Activated T-cell treated with anti-CD3 and anti-CD28 coated beads, Interleukin-2, amount 50 U/mL, for 24 hours (primary cell): Measurements from ENCODE around the gene PPP2R2D.
A peak's percentile ranks its signal among the peaks of the same experiment; 100 is the strongest.

Source experiments
- DNase-seq: peaks from one replicate; pipeline ENCODE4 v3.0.0-alpha.2; 2020
- H3K27ac Mint-ChIP-seq: 2 replicates; pipeline ENCODE4 v1.8.0; 2020; ENCODE audit warnings: mild to moderate bottlenecking, mixed read lengths
- H3K27me3 Mint-ChIP-seq: 2 replicates; pipeline ENCODE4 v1.8.0; 2020; ENCODE audit warnings: mixed read lengths
- H3K36me3 Mint-ChIP-seq: 2 replicates; pipeline ENCODE4 v1.8.0; 2020; ENCODE audit warnings: low read depth, mixed read lengths
- H3K4me1 Mint-ChIP-seq: 2 replicates; pipeline ENCODE4 v1.8.0; 2020; ENCODE audit warnings: low read depth, mixed read lengths
- H3K4me3 Mint-ChIP-seq: 2 replicates; pipeline ENCODE4 v1.8.0; 2020; ENCODE audit warnings: mild to moderate bottlenecking, moderate library complexity, mixed read lengths
- H3K9me3 Mint-ChIP-seq: 2 replicates; pipeline ENCODE4 v1.8.0; 2020; ENCODE audit warnings: mixed read lengths

PPP2R2D gene

GRCh38 chr10:131931981-131932380, 31.2 kb downstream of the PPP2R2D start:
- Mint-ChIP-seq H3K27ac (no peak overlapping the region), H3K4me1 (peaks cover 75% of the 10 kb centered on the region), H3K9me3 (no peaks in the 10 kb centered on the region), H3K36me3 (peaks cover 54% of the 10 kb centered on the region), H3K27me3 (no peaks in the 10 kb centered on the region), H3K4me3 (no peak overlapping the region)
- no peak for DNase-seq

- no peak overlapping the region for H3K27ac Mint-ChIP-seq
- no peaks in the 10 kb centered on the region for H3K9me3 Mint-ChIP-seq
- peaks cover 59% of the 10 kb centered on the region for H3K36me3 Mint-ChIP-seq
- no peaks in the 10 kb centered on the region for H3K27me3 Mint-ChIP-seq
- H3K4me3 Mint-ChIP-seq: no peak overlapping the region
- H3K4me1 Mint-ChIP-seq: peaks cover 63% of the 10 kb centered on the region
- no peak for DNase-seq
These were observed 32.3 kb downstream of the PPP2R2D start for GRCh38 chr10:131933016-131933695.

GRCh38 chr10:131933696-131934086, 32.9 kb downstream of the PPP2R2D start:
- no peaks in the 10 kb centered on the region for H3K9me3 Mint-ChIP-seq
- H3K4me1 Mint-ChIP-seq: peaks cover 58% of the 10 kb centered on the region
- no peak overlapping the region for H3K27ac Mint-ChIP-seq
- no peak overlapping the region for H3K4me3 Mint-ChIP-seq
- H3K36me3 Mint-ChIP-seq: peaks cover 59% of the 10 kb centered on the region
- no peaks in the 10 kb centered on the region for H3K27me3 Mint-ChIP-seq
- DNase-seq: no peak

GRCh38 chr10:131934769-131935168, 34.0 kb downstream of the PPP2R2D start:
- H3K4me1 Mint-ChIP-seq: peaks cover 47% of the 10 kb centered on the region

GRCh38 chr10:131935260-131935659, 34.5 kb downstream of the PPP2R2D start:
- peaks cover 57% of the 10 kb centered on the region for H3K36me3 Mint-ChIP-seq
- no peaks in the 10 kb centered on the region for H3K9me3 Mint-ChIP-seq
- H3K27me3 Mint-ChIP-seq: no peaks in the 10 kb centered on the region
- peak overlapping the region; percentile 69 for H3K27ac Mint-ChIP-seq
- DNase-seq: no peak
- peaks cover 42% of the 10 kb centered on the region for H3K4me1 Mint-ChIP-seq
- no peak overlapping the region for H3K4me3 Mint-ChIP-seq

More at GRCh38 chr10:131934769-131935168, 34.0 kb downstream of the PPP2R2D start:
- Mint-ChIP-seq H3K27me3 (no peaks in the 10 kb centered on the region), H3K36me3 (peaks cover 57% of the 10 kb centered on the region), H3K4me3 (no peak overlapping the region), H3K27ac (peak overlapping the region; percentile 69), H3K9me3 (no peaks in the 10 kb centered on the region)
- no peak for DNase-seq

- Mint-ChIP-seq H3K27ac (no peak overlapping the region), H3K27me3 (no peaks in the 10 kb centered on the region)
These were observed 35.5 kb downstream of the PPP2R2D start for GRCh38 chr10:131936294-131936693.

GRCh38 chr10:131936736-131937135, 35.9 kb downstream of the PPP2R2D start:
- peak overlapping the region; percentile 10 for H3K27ac Mint-ChIP-seq
- peaks cover 27% of the 10 kb centered on the region for H3K4me1 Mint-ChIP-seq
- H3K27me3 Mint-ChIP-seq: no peaks in the 10 kb centered on the region

More at GRCh38 chr10:131936294-131936693, 35.5 kb downstream of the PPP2R2D start:
- Mint-ChIP-seq H3K4me3 (no peak overlapping the region), H3K36me3 (peaks cover 64% of the 10 kb centered on the region), H3K9me3 (no peaks in the 10 kb centered on the region), H3K4me1 (peaks cover 32% of the 10 kb centered on the region)
- DNase-seq: no peak

GRCh38 chr10:131937836-131938235, 37.0 kb downstream of the PPP2R2D start:
- H3K27ac Mint-ChIP-seq: no peak overlapping the region
- no peaks in the 10 kb centered on the region for H3K9me3 Mint-ChIP-seq
- no peaks in the 10 kb centered on the region for H3K27me3 Mint-ChIP-seq
- H3K4me1 Mint-ChIP-seq: peaks cover 20% of the 10 kb centered on the region
- DNase-seq: no peak
- peaks cover 76% of the 10 kb centered on the region for H3K36me3 Mint-ChIP-seq
- H3K4me3 Mint-ChIP-seq: no peak overlapping the region

More at GRCh38 chr10:131936736-131937135, 35.9 kb downstream of the PPP2R2D start:
- H3K9me3 Mint-ChIP-seq: no peaks in the 10 kb centered on the region
- peak; percentile 16 for DNase-seq
- no peak overlapping the region for H3K4me3 Mint-ChIP-seq
- peaks cover 68% of the 10 kb centered on the region for H3K36me3 Mint-ChIP-seq

GRCh38 chr10:131938681-131939080, 37.9 kb downstream of the PPP2R2D start:
- H3K36me3 Mint-ChIP-seq: peaks cover 84% of the 10 kb centered on the region
- H3K4me1 Mint-ChIP-seq: peaks cover 14% of the 10 kb centered on the region
- no peaks in the 10 kb centered on the region for H3K27me3 Mint-ChIP-seq
- no peaks in the 10 kb centered on the region for H3K9me3 Mint-ChIP-seq
- DNase-seq: peak; percentile 16
- peak overlapping the region; percentile 31 for H3K27ac Mint-ChIP-seq
- no peak overlapping the region for H3K4me3 Mint-ChIP-seq

- Mint-ChIP-seq H3K27ac (peak overlapping the region; percentile 71), H3K27me3 (no peaks in the 10 kb centered on the region), H3K4me3 (no peak overlapping the region), H3K36me3 (peaks cover 92% of the 10 kb centered on the region), H3K4me1 (no peaks in the 10 kb centered on the region), H3K9me3 (no peaks in the 10 kb centered on the region)
- DNase-seq: no peak
These were observed 41.6 kb downstream of the PPP2R2D start for GRCh38 chr10:131942455-131942854.

GRCh38 chr10:131943021-131943814, 42.4 kb downstream of the PPP2R2D start:
- Mint-ChIP-seq H3K27me3 (no peaks in the 10 kb centered on the region), H3K9me3 (no peaks in the 10 kb centered on the region), H3K4me3 (no peak overlapping the region), H3K27ac (no peak overlapping the region), H3K4me1 (peaks cover 4% of the 10 kb centered on the region), H3K36me3 (peaks cover 93% of the 10 kb centered on the region)
- peak; percentile 35 for DNase-seq

- Mint-ChIP-seq H3K27me3 (no peaks in the 10 kb centered on the region), H3K27ac (peak overlapping the region; percentile 17), H3K4me1 (peaks cover 4% of the 10 kb centered on the region), H3K9me3 (no peaks in the 10 kb centered on the region), H3K4me3 (no peak overlapping the region), H3K36me3 (peaks cover 98% of the 10 kb centered on the region)
- DNase-seq: no peak
These were observed 43.6 kb downstream of the PPP2R2D start for GRCh38 chr10:131944412-131944811.

GRCh38 chr10:131944976-131945695, 44.3 kb downstream of the PPP2R2D start:
- Mint-ChIP-seq H3K27me3 (no peaks in the 10 kb centered on the region), H3K4me1 (peaks cover 4% of the 10 kb centered on the region), H3K4me3 (no peak overlapping the region), H3K27ac (no peak overlapping the region), H3K36me3 (peaks cover 95% of the 10 kb centered on the region), H3K9me3 (no peaks in the 10 kb centered on the region)
- peak; percentile 12 for DNase-seq

- Mint-ChIP-seq H3K9me3 (no peaks in the 10 kb centered on the region), H3K36me3 (peaks cover 95% of the 10 kb centered on the region), H3K27me3 (no peaks in the 10 kb centered on the region), H3K4me1 (peaks cover 4% of the 10 kb centered on the region), H3K27ac (no peak overlapping the region), H3K4me3 (no peak overlapping the region)
- no peak for DNase-seq
These were observed 45.5 kb downstream of the PPP2R2D start for GRCh38 chr10:131946321-131946751.
